ENCODE measurements around the gene MCM3AP. TPM values are rescaled to one million over a fixed set of nuclear protein-coding genes. Genes with fewer than 3 reads are reported as not detected.
A peak's percentile ranks its signal among the peaks of the same experiment; 100 is the strongest.

Gene MCM3AP
- total RNA-seq, 2 experiments from 2014 or later: 94.3 to 96.5 TPM

GRCh38 chr21:46320331-46320801, 35.0 kb upstream of the MCM3AP start:
- H3K9me3 ChIP-seq (ENCODE audit: control insufficient read depth in 1 of 2, insufficient read depth in 1 of 2, low read length in 2 of 2): no peaks in the 10 kb centered on the region
- Mint-ChIP-seq H3K27me3 (no peaks in the 10 kb centered on the region), H3K4me3 (peak overlapping the region; percentile 4), H3K9me3 (no peaks in the 10 kb centered on the region), H3K27ac (no peak overlapping the region), H3K4me1 (ENCODE audit: low read depth) (peaks cover 30% of the 10 kb centered on the region), H3K36me3 (ENCODE audit: low read depth) (peaks cover 10% of the 10 kb centered on the region)
- DNase-seq: no peak
- ChIA-PET CTCF (no interaction called here), POLR2A (no interaction called here)
- no peak overlapping the region for H3K4me3 ChIP-seq (ENCODE audit: low read length)
- no peak overlapping the region for H3K27ac ChIP-seq (ENCODE audit: low read depth in 1 of 2, low read length in 2 of 2)
- H3K4me1 ChIP-seq (ENCODE audit: insufficient read depth, low read length): peaks cover 24% of the 10 kb centered on the region
- intact Hi-C loops (cut with DNase I, micrococcal nuclease): loop anchor here (5.0 to 10.0 kb wide), 5 partner anchors 33 to 1036 kb away; partner anchors contain the start of genes MCM3AP (in 1 of the 2), PCBP3 (in 1 of the 2), POFUT2 (in 1 of the 2) and YBEY (in 1 of the 2)
- no peaks in the 10 kb centered on the region for H3K36me3 ChIP-seq (ENCODE audit: insufficient read depth, low read length)
- no peak for ATAC-seq (ENCODE audit: poor library complexity)
- TF ChIP-seq CTCF (IDR thresholded peaks at IDR 0.05): no peak
- H3K27me3 ChIP-seq (ENCODE audit: control insufficient read depth in 1 of 2, insufficient read depth in 2 of 2, low read length in 2 of 2): no peaks in the 10 kb centered on the region

GRCh38 chr21:46319186-46319585, 33.8 kb upstream of the MCM3AP start:
- CTCF ChIA-PET: no interaction called here
- no peaks in the 10 kb centered on the region for H3K27me3 ChIP-seq (ENCODE audit: control insufficient read depth in 1 of 2, insufficient read depth in 2 of 2, low read length in 2 of 2)
- H3K27ac Mint-ChIP-seq: no peak overlapping the region
- no peaks in the 10 kb centered on the region for H3K27me3 Mint-ChIP-seq
- peaks cover 5% of the 10 kb centered on the region for H3K36me3 Mint-ChIP-seq (ENCODE audit: low read depth)
- no peak overlapping the region for H3K4me3 ChIP-seq (ENCODE audit: low read length)
- TF ChIP-seq CTCF (IDR thresholded peaks at IDR 0.05): no peak
- POLR2A ChIA-PET: no interaction called here
- no peak overlapping the region for H3K27ac ChIP-seq (ENCODE audit: low read depth in 1 of 2, low read length in 2 of 2)
- no peaks in the 10 kb centered on the region for H3K9me3 Mint-ChIP-seq
- H3K36me3 ChIP-seq (ENCODE audit: insufficient read depth, low read length): no peaks in the 10 kb centered on the region
- H3K4me1 Mint-ChIP-seq (ENCODE audit: low read depth): peaks cover 28% of the 10 kb centered on the region
- H3K9me3 ChIP-seq (ENCODE audit: control insufficient read depth in 1 of 2, insufficient read depth in 1 of 2, low read length in 2 of 2): no peaks in the 10 kb centered on the region
- no peak for DNase-seq
- no peak for ATAC-seq (ENCODE audit: poor library complexity)
- intact Hi-C loops (cut with DNase I, micrococcal nuclease): no loop called here
- no peak overlapping the region for H3K4me3 Mint-ChIP-seq
- peaks cover 20% of the 10 kb centered on the region for H3K4me1 ChIP-seq (ENCODE audit: insufficient read depth, low read length)

DNA sequence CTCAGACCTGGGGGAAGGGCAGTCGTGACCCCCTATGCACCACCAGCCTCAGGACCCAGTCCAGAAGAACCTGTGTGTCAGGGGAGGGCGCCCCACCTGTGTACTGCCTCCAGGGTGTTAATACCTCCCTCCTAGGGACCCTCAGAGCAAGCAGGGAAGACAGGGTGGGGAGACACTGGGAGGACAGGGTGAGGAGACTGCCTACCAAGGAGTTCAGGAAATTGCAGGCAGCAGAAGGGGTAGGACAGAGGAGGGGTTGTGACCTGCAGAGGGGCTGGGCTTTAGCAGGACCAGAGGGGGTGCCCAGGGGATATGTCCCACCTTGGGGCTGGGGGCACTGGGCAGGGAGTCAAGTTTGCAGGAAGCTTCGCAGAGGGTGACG, 33.0 kb upstream of the MCM3AP start:
- Histone ChIP-seq H3K36me3 (ENCODE audit: insufficient read depth, low read length) (no peaks in the 10 kb centered on the region), H3K27ac (ENCODE audit: low read depth in 1 of 2, low read length in 2 of 2) (no peak overlapping the region), H3K4me3 (ENCODE audit: low read length) (no peak overlapping the region), H3K4me1 (ENCODE audit: insufficient read depth, low read length) (peaks cover 20% of the 10 kb centered on the region), H3K27me3 (ENCODE audit: control insufficient read depth in 1 of 2, insufficient read depth in 2 of 2, low read length in 2 of 2) (no peaks in the 10 kb centered on the region), H3K9me3 (ENCODE audit: control insufficient read depth in 1 of 2, insufficient read depth in 1 of 2, low read length in 2 of 2) (no peaks in the 10 kb centered on the region)
- CTCF ChIA-PET: no interaction called here
- Mint-ChIP-seq H3K36me3 (ENCODE audit: low read depth) (no peaks in the 10 kb centered on the region), H3K27me3 (no peaks in the 10 kb centered on the region), H3K27ac (no peak overlapping the region), H3K4me1 (ENCODE audit: low read depth) (peaks cover 23% of the 10 kb centered on the region), H3K4me3 (no peak overlapping the region), H3K9me3 (no peaks in the 10 kb centered on the region)
- POLR2A ChIA-PET: no interaction called here
- intact Hi-C loops (cut with DNase I, micrococcal nuclease): no loop called here
- no peak for DNase-seq
- TF ChIP-seq CTCF (IDR thresholded peaks at IDR 0.05): no peak
- no peak for ATAC-seq (ENCODE audit: poor library complexity)

All from CD4-positive, alpha-beta T cell (primary cell).